IPS DF 6.9 (cell line): ENCODE results near the gene ANO9.

Experiments
- DNase-seq: peaks from one replicate; pipeline ENCODE4 v3.0.0-alpha.2; 2013; ENCODE audit warnings: low read depth, low spot score
- H3K27ac ChIP-seq: one replicate; pipeline ENCODE4 v1.5.1; 2013; ENCODE audit warnings: low read length, control low read depth
- H3K27me3 ChIP-seq: 2 replicates; pipeline ENCODE4 v1.6.1; 2013; ENCODE audit warnings: mild to moderate bottlenecking, low read length; ENCODE audit not compliant: control insufficient read depth, insufficient read depth
- H3K36me3 ChIP-seq: 2 replicates; pipeline ENCODE4 v1.6.1; 2013; ENCODE audit warnings: low read length; ENCODE audit not compliant: control insufficient read depth, insufficient read depth
- H3K4me1 ChIP-seq: 2 replicates; pipeline ENCODE4 v1.6.1; 2013; ENCODE audit warnings: low read length; ENCODE audit not compliant: control insufficient read depth, insufficient read depth
- H3K4me3 ChIP-seq: 2 replicates; pipeline ENCODE4 v1.5.1; 2013; ENCODE audit warnings: mild to moderate bottlenecking, low read length
- H3K9me3 ChIP-seq: 2 replicates; pipeline ENCODE4 v1.6.1; 2013; ENCODE audit warnings: low read length, inconsistent platforms; ENCODE audit not compliant: control insufficient read depth, insufficient read depth
- WGBS: extraction: QIAGEN DNeasy Blood & Tissue Kit; methylation state at CpG from one replicate; pipeline ENCODE4 v1.1.7; 2013; ENCODE audit warnings: mixed read lengths, missing lambda C conversion rate; ENCODE audit not compliant: insufficient read length, insufficient coverage; 5-methylcytosine and 5-hydroxymethylcytosine counted together

ANO9 gene

GRCh38 chr11:408154-409007 is 33.4 kb downstream of the ANO9 start:
- Histone ChIP-seq H3K9me3 (no peaks in the 10 kb centered on the region), H3K4me1 (peaks cover 4% of the 10 kb centered on the region), H3K36me3 (peaks cover 13% of the 10 kb centered on the region; the same call in 1 of the 2 replicates), H3K27me3 (no peaks in the 10 kb centered on the region), H3K4me3 (no peak overlapping the region), H3K27ac (no peak overlapping the region)
- no peak for DNase-seq
- no CpG with 5 or more reads among the region's 15 CpGs for WGBS

- no CpG with 5 or more reads among the region's 28 CpGs for WGBS
- Histone ChIP-seq H3K9me3 (no peaks in the 10 kb centered on the region), H3K36me3 (peaks cover 13% of the 10 kb centered on the region; the same call in 1 of the 2 replicates), H3K27ac (no peak overlapping the region), H3K4me1 (peaks cover 4% of the 10 kb centered on the region), H3K4me3 (no peak overlapping the region), H3K27me3 (no peaks in the 10 kb centered on the region)
- no peak for DNase-seq
Measured at GRCh38 chr11:407651-408123, 34.1 kb downstream of the ANO9 start.

DNA sequence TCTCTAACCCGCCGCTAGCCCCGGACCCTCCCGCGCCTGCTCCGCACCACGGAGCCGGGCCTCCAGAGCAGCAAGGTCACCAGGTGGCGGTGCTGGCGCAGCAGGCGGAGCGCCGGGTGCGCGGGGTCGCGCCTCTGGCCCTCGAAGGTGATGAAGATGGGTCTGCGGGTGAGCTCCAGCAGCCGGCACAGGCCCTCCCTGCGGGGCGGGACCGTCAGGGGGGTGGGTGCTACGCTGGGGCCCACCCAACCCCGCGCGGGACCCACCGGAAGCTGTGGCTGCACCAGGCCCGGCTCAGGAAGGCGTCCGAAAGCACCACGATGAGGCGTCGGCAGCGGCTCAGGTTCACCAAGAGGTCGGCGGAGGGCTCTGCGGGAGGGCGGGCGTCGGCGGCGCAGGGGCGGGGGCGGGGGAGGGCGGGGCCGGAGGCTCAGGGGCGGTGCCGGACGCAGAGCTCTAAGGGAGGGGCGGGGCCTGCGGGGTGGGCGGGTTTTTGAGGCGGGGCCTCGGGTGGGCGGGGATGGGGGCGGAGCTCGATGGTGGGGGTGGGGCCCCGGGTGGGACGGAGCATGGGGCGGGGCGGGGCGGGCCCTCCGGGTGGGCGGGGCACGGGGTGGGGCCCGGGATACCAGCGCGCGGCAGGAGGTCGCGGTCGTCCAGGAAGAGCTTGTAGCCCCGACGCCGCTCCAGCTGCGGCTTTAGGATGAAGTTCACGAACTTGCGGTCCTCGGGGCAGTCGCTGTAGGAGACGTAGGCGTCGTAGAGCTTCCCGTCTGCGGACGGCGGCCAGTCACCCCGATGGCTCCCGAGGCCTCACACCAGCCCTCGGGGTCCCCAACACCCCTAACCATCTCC is 34.8 kb downstream of the ANO9 start:
- no peaks in the 10 kb centered on the region for H3K27me3 ChIP-seq
- WGBS, result no CpG with 5 or more reads among the region's 91 CpGs
- peaks cover 13% of the 10 kb centered on the region; the same call in 1 of the 2 replicates for H3K36me3 ChIP-seq
- no peak overlapping the region for H3K27ac ChIP-seq
- peaks cover 4% of the 10 kb centered on the region for H3K4me1 ChIP-seq
- DNase-seq, result no peak
- no peaks in the 10 kb centered on the region for H3K9me3 ChIP-seq
- H3K4me3 ChIP-seq, result peak overlapping the region; percentile 32; the same call in 1 of the 2 replicates

DNA sequence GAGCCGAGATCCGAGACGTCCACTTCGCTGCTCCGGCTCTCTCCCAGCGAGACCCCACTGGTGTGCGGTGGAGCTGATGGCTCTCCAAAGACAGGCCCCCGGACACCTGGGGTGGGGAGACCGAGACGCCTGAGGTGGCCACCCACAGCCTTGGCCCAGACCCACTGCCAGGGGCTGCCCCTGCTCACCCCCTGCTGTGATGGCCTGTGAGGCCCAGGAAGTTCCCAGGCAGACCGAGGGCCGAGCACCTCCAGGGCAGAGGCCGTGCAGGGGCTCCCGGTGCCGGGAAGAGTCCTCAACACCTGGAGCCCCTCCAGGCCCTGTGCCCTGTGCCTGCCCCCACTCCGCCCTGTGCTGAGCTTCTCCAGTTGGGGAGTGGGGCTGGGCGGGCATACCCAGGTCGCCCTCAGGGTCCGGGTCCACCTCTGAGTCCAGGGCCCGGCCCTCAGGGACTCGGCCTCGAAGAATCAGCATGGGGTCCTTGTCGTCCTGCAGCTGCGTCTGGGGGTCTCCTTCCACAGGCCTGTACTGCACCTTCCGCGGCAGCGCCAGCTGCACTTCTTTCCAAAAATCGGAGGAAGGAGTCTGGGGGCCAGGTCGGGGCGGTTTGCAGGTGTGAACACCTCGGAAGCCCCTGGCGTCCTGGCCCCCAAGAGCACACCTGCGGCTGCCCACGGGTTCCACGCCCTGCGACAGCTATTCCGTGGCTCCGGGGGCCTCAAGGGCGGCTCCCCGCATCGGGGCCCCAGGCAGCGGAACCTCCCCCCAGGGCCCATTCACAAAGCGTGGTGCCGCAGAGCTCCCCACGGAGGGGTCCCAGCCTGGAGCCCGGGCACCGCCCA is 35.6 kb downstream of the ANO9 start:
- H3K27me3 ChIP-seq, result no peaks in the 10 kb centered on the region
- DNase-seq, result no peak
- peak overlapping the region; percentile 32; the same call in 1 of the 2 replicates for H3K4me3 ChIP-seq
- H3K27ac ChIP-seq, result no peak overlapping the region
- peaks cover 4% of the 10 kb centered on the region for H3K4me1 ChIP-seq
- H3K36me3 ChIP-seq, result peaks cover 13% of the 10 kb centered on the region; the same call in 1 of the 2 replicates
- no peaks in the 10 kb centered on the region for H3K9me3 ChIP-seq
- WGBS, result no CpG with 5 or more reads among the region's 47 CpGs

- DNase-seq, result no peak
- Histone ChIP-seq H3K9me3 (no peaks in the 10 kb centered on the region), H3K4me3 (no peak overlapping the region), H3K27me3 (no peaks in the 10 kb centered on the region), H3K4me1 (peaks cover 4% of the 10 kb centered on the region), H3K27ac (no peak overlapping the region), H3K36me3 (peaks cover 13% of the 10 kb centered on the region; the same call in 1 of the 2 replicates)
- no CpG with 5 or more reads among the region's 17 CpGs for WGBS
Measured at GRCh38 chr11:405323-405953, 36.4 kb downstream of the ANO9 start.

DNA sequence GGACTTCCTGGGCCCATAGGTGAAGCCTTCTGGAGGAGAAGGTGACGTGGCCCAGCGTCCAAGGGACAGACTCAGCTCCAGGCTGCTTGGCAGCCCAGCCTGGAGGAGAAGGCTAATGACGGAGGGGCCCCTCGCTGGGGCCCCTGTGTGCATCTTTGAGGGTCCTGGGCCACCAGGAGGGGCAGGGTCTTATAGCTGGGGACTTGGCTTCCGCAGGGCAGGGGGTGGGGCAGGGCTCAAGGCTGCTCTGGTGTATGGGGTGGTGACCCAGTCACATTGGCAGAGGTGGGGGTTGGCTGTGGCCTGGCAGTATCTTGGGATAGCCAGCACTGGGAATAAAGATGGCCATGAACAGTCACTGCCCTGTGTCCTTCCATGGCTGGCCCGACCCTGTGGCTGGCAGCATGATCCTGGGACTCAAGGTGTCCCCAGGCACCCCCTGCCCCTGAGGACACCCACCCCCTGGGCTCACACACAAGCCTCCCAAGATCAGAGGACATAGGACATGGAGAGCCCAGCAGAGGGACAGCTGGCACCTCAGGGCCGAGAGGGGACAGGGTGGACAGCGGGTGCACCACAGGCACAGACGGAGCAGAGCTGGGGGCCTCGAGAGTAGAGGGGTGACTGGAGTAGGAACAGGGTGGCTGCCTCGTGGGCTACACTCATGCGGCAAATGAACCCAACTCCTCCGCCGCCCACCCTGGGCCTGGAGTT is 37.1 kb downstream of the ANO9 start:
- Histone ChIP-seq H3K9me3 (no peaks in the 10 kb centered on the region), H3K36me3 (peaks cover 16% of the 10 kb centered on the region; the same call in 1 of the 2 replicates), H3K4me1 (peaks cover 6% of the 10 kb centered on the region), H3K27ac (no peak overlapping the region), H3K27me3 (no peaks in the 10 kb centered on the region), H3K4me3 (no peak overlapping the region)
- no CpG with 5 or more reads among the region's 14 CpGs for WGBS
- no peak for DNase-seq

DNA sequence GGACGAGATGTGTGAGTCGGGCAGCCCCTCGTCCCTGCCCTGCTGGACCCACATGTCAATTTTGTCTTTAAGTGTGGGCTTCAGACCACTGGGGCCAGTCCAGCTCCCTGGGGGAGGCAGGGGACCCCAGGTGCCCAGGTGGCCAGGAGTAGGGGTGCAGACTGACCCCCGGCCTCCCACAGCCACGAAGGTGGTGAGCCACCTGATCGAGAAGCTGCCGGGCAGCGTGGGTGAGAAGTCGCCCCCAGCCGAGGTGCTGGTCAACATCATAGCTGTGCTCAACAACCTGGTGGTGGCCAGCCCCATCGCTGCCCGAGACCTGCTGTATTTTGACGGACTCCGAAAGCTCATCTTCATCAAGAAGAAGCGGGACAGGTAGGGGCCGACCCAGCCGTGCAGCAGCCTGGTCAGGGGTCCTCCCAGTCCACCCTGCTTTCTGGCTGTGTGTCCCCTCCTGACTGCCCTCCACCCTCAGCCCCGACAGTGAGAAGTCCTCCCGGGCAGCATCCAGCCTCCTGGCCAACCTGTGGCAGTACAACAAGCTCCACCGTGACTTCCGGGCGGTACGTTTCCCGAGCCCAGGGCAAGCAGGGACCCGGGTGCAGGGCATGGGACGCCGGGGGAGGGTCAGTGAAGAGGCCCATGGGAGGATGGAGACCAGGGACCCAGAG is 37.9 kb downstream of the ANO9 start:
- Histone ChIP-seq H3K36me3 (peaks cover 17% of the 10 kb centered on the region; the same call in 1 of the 2 replicates), H3K4me1 (peaks cover 6% of the 10 kb centered on the region), H3K9me3 (no peaks in the 10 kb centered on the region), H3K27ac (no peak overlapping the region), H3K27me3 (no peaks in the 10 kb centered on the region), H3K4me3 (no peak overlapping the region)
- WGBS, result no CpG with 5 or more reads among the region's 27 CpGs
- DNase-seq, result no peak

DNA sequence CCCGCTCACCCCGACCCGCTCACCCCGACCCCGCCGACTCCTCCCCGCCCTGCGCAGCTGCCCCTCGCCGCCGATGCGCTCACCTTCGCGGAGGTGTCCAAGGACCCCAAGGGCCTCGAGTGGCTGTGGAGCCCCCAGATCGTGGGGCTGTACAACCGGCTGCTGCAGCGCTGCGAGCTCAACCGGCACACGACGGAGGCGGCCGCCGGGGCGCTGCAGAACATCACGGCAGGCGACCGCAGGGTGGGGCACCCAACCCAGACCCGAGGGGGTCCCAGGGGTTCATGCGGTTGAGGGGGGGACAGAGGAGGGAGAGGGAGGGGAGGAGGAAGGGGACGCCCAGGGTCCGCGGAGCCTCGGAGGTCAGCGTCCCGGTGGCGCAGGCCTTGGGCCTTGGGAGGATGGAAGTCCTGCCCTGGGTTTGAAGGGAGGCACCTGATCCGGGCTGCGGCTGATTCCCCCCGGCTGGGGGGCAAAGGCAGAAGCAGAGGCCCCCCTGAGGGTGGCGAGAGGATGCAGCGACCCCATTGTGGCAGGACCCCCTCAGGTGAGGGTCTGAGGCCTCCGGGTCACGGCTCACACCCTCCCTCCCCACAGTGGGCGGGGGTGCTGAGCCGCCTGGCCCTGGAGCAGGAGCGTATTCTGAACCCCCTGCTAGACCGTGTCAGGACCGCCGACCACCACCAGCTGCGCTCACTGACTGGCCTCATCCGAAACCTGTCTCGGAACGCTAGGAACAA is 38.6 kb downstream of the ANO9 start:
- H3K36me3 ChIP-seq, result peaks cover 20% of the 10 kb centered on the region; the same call in 1 of the 2 replicates
- whole genome bisulfite sequencing, result no CpG with 5 or more reads among the region's 55 CpGs
- H3K27ac ChIP-seq, result no peak overlapping the region
- H3K9me3 ChIP-seq, result no peaks in the 10 kb centered on the region
- H3K27me3 ChIP-seq, result no peaks in the 10 kb centered on the region
- peaks cover 6% of the 10 kb centered on the region for H3K4me1 ChIP-seq
- DNase-seq, result no peak
- H3K4me3 ChIP-seq, result no peak overlapping the region
